ENCODE results near the gene AJAP1.

DNA sequence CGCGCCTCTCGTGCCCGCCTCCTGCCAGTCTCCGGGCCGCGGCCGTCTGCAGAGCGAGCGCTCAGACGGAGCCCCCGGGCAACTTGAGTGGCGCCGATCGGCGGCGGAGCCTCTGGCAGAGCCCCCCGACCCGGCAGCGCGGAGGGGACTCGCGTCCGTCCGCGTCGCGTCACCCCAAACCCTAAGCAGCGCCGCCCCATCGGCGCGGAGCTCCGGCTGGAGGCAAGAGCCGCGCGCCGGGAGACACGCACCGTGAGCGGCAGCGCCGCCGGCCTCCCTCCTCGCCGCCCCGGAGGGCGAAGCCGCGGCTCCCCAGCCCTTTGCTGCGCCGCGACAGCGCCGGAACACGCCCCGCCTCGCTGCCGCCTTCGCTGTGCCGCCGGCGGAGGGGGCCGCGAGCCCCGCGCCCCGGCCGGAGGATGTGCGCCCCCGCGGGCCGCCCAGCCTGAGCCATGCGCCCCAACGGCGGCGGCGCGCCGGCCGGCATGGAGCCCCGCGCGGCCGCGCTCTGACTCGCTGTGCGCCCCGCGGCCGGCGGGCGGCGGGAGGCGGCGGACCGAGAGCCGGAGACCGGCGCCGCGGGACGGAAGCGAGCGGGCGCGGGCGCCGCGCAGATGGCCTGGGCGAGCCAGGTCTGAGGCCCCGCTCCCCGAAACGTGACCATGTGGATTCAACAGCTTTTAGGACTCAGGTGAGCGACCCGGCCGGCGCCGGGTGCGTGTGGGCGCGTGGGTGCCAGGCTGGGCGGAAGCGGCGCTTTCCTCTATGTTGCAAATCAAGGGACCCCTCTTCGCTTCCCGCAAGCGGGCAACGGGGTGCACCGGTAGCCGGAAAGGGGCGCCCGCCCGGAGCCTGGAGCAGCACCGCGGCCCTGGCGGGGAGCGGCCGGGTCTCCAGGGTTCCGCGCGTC lies 610 bp downstream of the AJAP1 start:
- TF ChIP-seq CTCF (IDR thresholded peaks at IDR 0.05) (no peak), ZFX (IDR thresholded peaks at IDR 0.05; ENCODE audit: borderline replicate concordance) (no peak)
